Neural cell (in vitro differentiated cells): ENCODE results near the gene JAKMIP3. TPM values are rescaled to one million over a fixed set of nuclear protein-coding genes. Genes with fewer than 3 reads are reported as not detected.

ENCODE experiments used
- H2AFZ ChIP-seq: fragments of 200-600, 300-800 bp; sonication (generic), shearing (Covaris generic); 2 replicates; pipeline ENCODE4 v1.6.0; 2014; ENCODE audit warnings: low read depth, mild to moderate bottlenecking, antibody characterized with exemption, low read length, moderate library complexity
- H3F3A ChIP-seq: fragments of 200-600 bp; shearing (Covaris generic); 2 replicates; pipeline ENCODE4 v1.6.1; 2016; ENCODE audit warnings: mild to moderate bottlenecking, moderate library complexity, mixed read lengths, antibody characterized with exemption, low read length; ENCODE audit not compliant: insufficient read depth, poor library complexity, severe bottlenecking
- H3K27ac ChIP-seq: fragments of 200-600, 300-800 bp; sonication (generic), shearing (Covaris generic); 2 replicates; pipeline ENCODE4 v1.5.1; 2014; ENCODE audit warnings: mild to moderate bottlenecking, low read length, moderate library complexity
- H3K27me3 ChIP-seq: fragments of 300-800, 200-600 bp; sonication (generic), shearing (Covaris generic); 2 replicates; pipeline ENCODE4 v1.6.0; 2014; ENCODE audit warnings: mild to moderate bottlenecking, low read depth, low read length, moderate library complexity; ENCODE audit not compliant: insufficient read depth
- H3K36me3 ChIP-seq: fragments of 300-800, 200-600 bp; sonication (generic), shearing (Covaris generic); 2 replicates; pipeline ENCODE4 v1.5.1; 2014; ENCODE audit warnings: mild to moderate bottlenecking, antibody characterized with exemption, low read length, moderate library complexity; ENCODE audit not compliant: insufficient read depth
- H3K4me2 ChIP-seq: fragments of 300-800, 200-600 bp; sonication (generic), shearing (Covaris generic); 2 replicates; pipeline ENCODE4 v1.6.0; 2014; ENCODE audit warnings: mild to moderate bottlenecking, low read length
- H3K4me3 ChIP-seq: fragments of 300-800, 200-600 bp; sonication (generic), shearing (Covaris generic); 2 replicates; pipeline ENCODE4 v1.5.1; 2014; ENCODE audit warnings: mild to moderate bottlenecking, low read length, moderate library complexity
- H3K79me2 ChIP-seq: fragments of 200-600 bp; shearing (Covaris generic); replicated peaks from 2 replicates; pipeline ENCODE4 v1.6.0; 2014; ENCODE audit warnings: mild to moderate bottlenecking, low read length, moderate library complexity; ENCODE audit not compliant: insufficient read depth
- H3K9ac ChIP-seq: fragments of 300-800, 200-600 bp; sonication (generic), shearing (Covaris generic); 2 replicates; pipeline ENCODE4 v1.6.1; 2016; ENCODE audit warnings: mild to moderate bottlenecking, low read length, mixed read lengths
- H3K9me2 ChIP-seq: fragments of 200-600 bp; shearing (Covaris generic); 2 replicates; pipeline ENCODE4 v1.6.1; 2016; ENCODE audit warnings: mild to moderate bottlenecking, low read length, mixed read lengths; ENCODE audit not compliant: insufficient read depth
- H3K9me3 ChIP-seq: fragments of 200-600, 300-800 bp; sonication (generic), shearing (Covaris generic); 2 replicates; pipeline ENCODE4 v1.6.1; 2016; ENCODE audit warnings: mild to moderate bottlenecking, mixed run types, low read length, moderate library complexity, mixed read lengths
- H4K20me1 ChIP-seq: fragments of 200-600 bp; shearing (Covaris generic); 2 replicates; pipeline ENCODE4 v1.6.1; 2016; ENCODE audit warnings: mild to moderate bottlenecking, mixed run types; ENCODE audit not compliant: insufficient read depth
- EP300 ChIP-seq: fragments of 450-650 bp; conservative IDR thresholded peaks from 2 replicates; pipeline ENCODE4 v1.6.1; 2014; ENCODE audit warnings: antibody characterized with exemption, mild to moderate bottlenecking, moderate library complexity; ENCODE audit not compliant: poor library complexity, severe bottlenecking
- EZH2 ChIP-seq: fragments of 200-600, 300-800 bp; shearing (Covaris generic), sonication (generic); IDR thresholded peaks from 2 replicates; pipeline ENCODE4 v1.6.1; 2014; ENCODE audit warnings: antibody characterized with exemption, low read length, borderline replicate concordance, mild to moderate bottlenecking; ENCODE audit not compliant: insufficient read depth, poor library complexity, severe bottlenecking
- MXI1 ChIP-seq: fragments of 450-650 bp; conservative IDR thresholded peaks from 2 replicates; pipeline ENCODE4 v1.6.1; 2014; ENCODE audit warnings: antibody characterized with exemption, mild to moderate bottlenecking; ENCODE audit not compliant: poor library complexity, severe bottlenecking
- POLR2AphosphoS5 ChIP-seq: IDR thresholded peaks from 2 replicates; pipeline ENCODE4 v1.6.1; 2012
- RAD21 ChIP-seq: fragments of 450-650 bp; conservative IDR thresholded peaks from 2 replicates; pipeline ENCODE4 v1.6.1; 2014; ENCODE audit warnings: antibody characterized with exemption, mild to moderate bottlenecking, moderate library complexity
- SMC3 ChIP-seq: fragments of 450-650 bp; conservative IDR thresholded peaks from 2 replicates; pipeline ENCODE4 v1.6.1; 2014; ENCODE audit warnings: antibody characterized with exemption, mild to moderate bottlenecking, moderate library complexity; ENCODE audit not compliant: poor library complexity
- TAF1 ChIP-seq: IDR thresholded peaks from 2 replicates; pipeline ENCODE4 v1.6.1; 2012; ENCODE audit warnings: low read depth
- polyA plus RNA-seq: library from polyadenylated mRNA; depleted of rRNA; stranded (reverse); fragments of >200 nt; gene quantifications from 2 replicates; pipeline ENCODE4 v1.2.3, GENCODE V29; 2014
- TF ChIP-seq, protein P1 (sequence below): fragments of 450-650 bp; IDR thresholded peaks from 2 replicates; pipeline ENCODE4 v1.5.1; 2014; ENCODE audit warnings: antibody characterized with exemption, mild to moderate bottlenecking, moderate library complexity; ENCODE audit not compliant: poor library complexity, severe bottlenecking
- TF ChIP-seq, protein P2 (sequence below): IDR thresholded peaks from 2 replicates; pipeline ENCODE4 v1.6.1; 2012; ENCODE audit warnings: borderline replicate concordance

The JAKMIP3 gene
- polyA plus RNA-seq, 1 donor from 2014 or later: 5.1 TPM

- no peaks in the 10 kb centered on the region for H4K20me1 ChIP-seq
- TF ChIP-seq, protein P1, sequence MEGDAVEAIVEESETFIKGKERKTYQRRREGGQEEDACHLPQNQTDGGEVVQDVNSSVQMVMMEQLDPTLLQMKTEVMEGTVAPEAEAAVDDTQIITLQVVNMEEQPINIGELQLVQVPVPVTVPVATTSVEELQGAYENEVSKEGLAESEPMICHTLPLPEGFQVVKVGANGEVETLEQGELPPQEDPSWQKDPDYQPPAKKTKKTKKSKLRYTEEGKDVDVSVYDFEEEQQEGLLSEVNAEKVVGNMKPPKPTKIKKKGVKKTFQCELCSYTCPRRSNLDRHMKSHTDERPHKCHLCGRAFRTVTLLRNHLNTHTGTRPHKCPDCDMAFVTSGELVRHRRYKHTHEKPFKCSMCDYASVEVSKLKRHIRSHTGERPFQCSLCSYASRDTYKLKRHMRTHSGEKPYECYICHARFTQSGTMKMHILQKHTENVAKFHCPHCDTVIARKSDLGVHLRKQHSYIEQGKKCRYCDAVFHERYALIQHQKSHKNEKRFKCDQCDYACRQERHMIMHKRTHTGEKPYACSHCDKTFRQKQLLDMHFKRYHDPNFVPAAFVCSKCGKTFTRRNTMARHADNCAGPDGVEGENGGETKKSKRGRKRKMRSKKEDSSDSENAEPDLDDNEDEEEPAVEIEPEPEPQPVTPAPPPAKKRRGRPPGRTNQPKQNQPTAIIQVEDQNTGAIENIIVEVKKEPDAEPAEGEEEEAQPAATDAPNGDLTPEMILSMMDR: no peak
- TF ChIP-seq TAF1 (no peak), EZH2 (no peak)
- H3K27ac ChIP-seq: no peak overlapping the region
- no peaks in the 10 kb centered on the region for H3K79me2 ChIP-seq
- H2AFZ ChIP-seq: no peak overlapping the region
- no peak overlapping the region for H3K4me3 ChIP-seq
- no peak overlapping the region for H3K9ac ChIP-seq
- H3K9me3 ChIP-seq: no peaks in the 10 kb centered on the region
- H3F3A ChIP-seq: no peaks in the 10 kb centered on the region
- no peaks in the 10 kb centered on the region for H3K9me2 ChIP-seq
- H3K4me2 ChIP-seq: no peak overlapping the region
- no peaks in the 10 kb centered on the region for H3K36me3 ChIP-seq
- peaks cover 5% of the 10 kb centered on the region for H3K27me3 ChIP-seq
These were observed 45.3 kb upstream of the JAKMIP3 start for GRCh38 chr10:132020456-132020855.

GRCh38 chr10:132021046-132021445 lies 44.7 kb upstream of the JAKMIP3 start:
- Histone ChIP-seq H2AFZ (no peak overlapping the region), H3K4me3 (no peak overlapping the region), H3K4me2 (no peak overlapping the region), H3K79me2 (no peaks in the 10 kb centered on the region), H3K36me3 (no peaks in the 10 kb centered on the region), H3K27ac (no peak overlapping the region), H3K9ac (no peak overlapping the region), H3K9me3 (no peaks in the 10 kb centered on the region), H4K20me1 (no peaks in the 10 kb centered on the region), H3K27me3 (peaks cover 5% of the 10 kb centered on the region), H3F3A (no peaks in the 10 kb centered on the region), H3K9me2 (no peaks in the 10 kb centered on the region)
- TF ChIP-seq, protein P1: no peak
- TF ChIP-seq EZH2 (no peak), POLR2AphosphoS5 (no peak), EP300 (no peak), MXI1 (no peak), SMC3 (no peak), RAD21 (no peak), TAF1 (no peak)
- TF ChIP-seq, protein P2, sequence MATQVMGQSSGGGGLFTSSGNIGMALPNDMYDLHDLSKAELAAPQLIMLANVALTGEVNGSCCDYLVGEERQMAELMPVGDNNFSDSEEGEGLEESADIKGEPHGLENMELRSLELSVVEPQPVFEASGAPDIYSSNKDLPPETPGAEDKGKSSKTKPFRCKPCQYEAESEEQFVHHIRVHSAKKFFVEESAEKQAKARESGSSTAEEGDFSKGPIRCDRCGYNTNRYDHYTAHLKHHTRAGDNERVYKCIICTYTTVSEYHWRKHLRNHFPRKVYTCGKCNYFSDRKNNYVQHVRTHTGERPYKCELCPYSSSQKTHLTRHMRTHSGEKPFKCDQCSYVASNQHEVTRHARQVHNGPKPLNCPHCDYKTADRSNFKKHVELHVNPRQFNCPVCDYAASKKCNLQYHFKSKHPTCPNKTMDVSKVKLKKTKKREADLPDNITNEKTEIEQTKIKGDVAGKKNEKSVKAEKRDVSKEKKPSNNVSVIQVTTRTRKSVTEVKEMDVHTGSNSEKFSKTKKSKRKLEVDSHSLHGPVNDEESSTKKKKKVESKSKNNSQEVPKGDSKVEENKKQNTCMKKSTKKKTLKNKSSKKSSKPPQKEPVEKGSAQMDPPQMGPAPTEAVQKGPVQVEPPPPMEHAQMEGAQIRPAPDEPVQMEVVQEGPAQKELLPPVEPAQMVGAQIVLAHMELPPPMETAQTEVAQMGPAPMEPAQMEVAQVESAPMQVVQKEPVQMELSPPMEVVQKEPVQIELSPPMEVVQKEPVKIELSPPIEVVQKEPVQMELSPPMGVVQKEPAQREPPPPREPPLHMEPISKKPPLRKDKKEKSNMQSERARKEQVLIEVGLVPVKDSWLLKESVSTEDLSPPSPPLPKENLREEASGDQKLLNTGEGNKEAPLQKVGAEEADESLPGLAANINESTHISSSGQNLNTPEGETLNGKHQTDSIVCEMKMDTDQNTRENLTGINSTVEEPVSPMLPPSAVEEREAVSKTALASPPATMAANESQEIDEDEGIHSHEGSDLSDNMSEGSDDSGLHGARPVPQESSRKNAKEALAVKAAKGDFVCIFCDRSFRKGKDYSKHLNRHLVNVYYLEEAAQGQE: no peak
